ENCODE measurements around the gene CD276.
"Not testable (repeated sequence)": the region's sequence is repeated elsewhere in the genome, so short reads cannot be mapped to it uniquely, and the experiment has no call there.

Gene CD276

GRCh38 chr15:73712107-73712506 lies 27.9 kb downstream of the CD276 start:
- FAIRE-seq, result no peak

- FAIRE-seq, result no peak
Observed at GRCh38 chr15:73714695-73715301, 30.6 kb downstream of the CD276 start.

- no peak for FAIRE-seq
Observed at GRCh38 chr15:73715417-73715816, 31.2 kb downstream of the CD276 start.

GRCh38 chr15:73716417-73716816 lies 32.2 kb downstream of the CD276 start:
- no peak for FAIRE-seq

GRCh38 chr15:73717206-73717605 lies 33.0 kb downstream of the CD276 start:
- FAIRE-seq, result no peak

- FAIRE-seq, result no peak
Observed at GRCh38 chr15:73717802-73718201, 33.6 kb downstream of the CD276 start.

GRCh38 chr15:73718694-73719093 lies 34.5 kb downstream of the CD276 start:
- FAIRE-seq, result no peak

- FAIRE-seq, result no peak
Observed at GRCh38 chr15:73722425-73722824, 38.2 kb downstream of the CD276 start.

GRCh38 chr15:73723191-73723590 lies 39.0 kb downstream of the CD276 start:
- no peak for FAIRE-seq

- no peak for FAIRE-seq
Observed at GRCh38 chr15:73724212-73724611, 40.0 kb downstream of the CD276 start.

GRCh38 chr15:73727330-73727976 lies 43.3 kb downstream of the CD276 start:
- FAIRE-seq, result no peak

- FAIRE-seq, result not testable (repeated sequence)
Observed at GRCh38 chr15:73732051-73732450, 47.9 kb downstream of the CD276 start.

GRCh38 chr15:73732930-73733329 lies 48.7 kb downstream of the CD276 start:
- FAIRE-seq, result no peak

- FAIRE-seq, result no peak
Observed at GRCh38 chr15:73737535-73737934, 53.4 kb downstream of the CD276 start.

GRCh38 chr15:73740152-73741048 lies 56.2 kb downstream of the CD276 start:
- FAIRE-seq, result no peak

GRCh38 chr15:73741321-73741836 lies 57.2 kb downstream of the CD276 start:
- FAIRE-seq, result no peak

- FAIRE-seq, result no peak
Observed at GRCh38 chr15:73744293-73744692, 60.1 kb downstream of the CD276 start.

GRCh38 chr15:73745073-73745472 lies 60.9 kb downstream of the CD276 start:
- FAIRE-seq, result no peak

GRCh38 chr15:73746261-73746660 lies 62.1 kb downstream of the CD276 start:
- FAIRE-seq, result no peak

GRCh38 chr15:73746883-73747282 lies 62.7 kb downstream of the CD276 start:
- no peak for FAIRE-seq

GRCh38 chr15:73747847-73748590 lies 63.8 kb downstream of the CD276 start:
- no peak for FAIRE-seq

GRCh38 chr15:73748730-73749129 lies 64.5 kb downstream of the CD276 start:
- no peak for FAIRE-seq

- no peak for FAIRE-seq
Observed at GRCh38 chr15:73749533-73749932, 65.3 kb downstream of the CD276 start.

All from TTC549 (cell line).